Endothelial cell of umbilical vein (primary cell): Measurements from ENCODE around the gene C1QTNF2. TPM values are rescaled to one million over a fixed set of nuclear protein-coding genes. Genes with fewer than 3 reads are reported as not detected.

ENCODE experiments used
- BruUV-seq: library from RNA; stranded (reverse); fragments of 400-500 nt; replicated peaks from 2 replicates; lab custom pipeline; 2021; lab: Mats Ljungman, UMichigan
- CTCF ChIA-PET: fragments of 300-600, 350-600 bp; sonication (Branson Sonifier 250); formaldehyde crosslinking; loops from one replicate; lab custom pipeline; 2021; ENCODE audit warnings: antibody characterized with exemption, inconsistent platforms; lab: Charles Lee
- POLR2A ChIA-PET: fragments of 300-600, 350-600 bp; sonication (Branson Sonifier 250); formaldehyde crosslinking; loops from one replicate; lab custom pipeline; 2021; ENCODE audit warnings: antibody characterized with exemption, inconsistent platforms; lab: Charles Lee
- DNase-seq: peaks from one replicate; pipeline ENCODE4 v3.0.0-alpha.2; 2011; ENCODE audit warnings: low read depth, low spot score
- FAIRE-seq: peaks from 2 replicates; lab custom pipeline; 2011; peaks lifted over from hg19 to GRCh38; lab: Jason Lieb, UNC
- H2AFZ ChIP-seq: 2 replicates; pipeline ENCODE4 v1.6.0; 2012; ENCODE audit warnings: low read depth, low read length, control low read depth, inconsistent platforms
- H3K27ac ChIP-seq: 2 replicates; pipeline ENCODE4 v1.5.1; 2011; ENCODE audit warnings: low read depth, mild to moderate bottlenecking, control low read depth, low read length, moderate library complexity; ENCODE audit not compliant: insufficient read depth
- H3K27me3 ChIP-seq, 2 experiments: 2 replicates each; pipeline versions ENCODE4 v1.6.0 to v1.6.1; 2011; ENCODE audit warnings: low read length in 2 of 2, mixed read lengths in 1 of 2; ENCODE audit not compliant: control insufficient read depth in 2 of 2, insufficient read depth in 2 of 2
- H3K36me3 ChIP-seq, 2 experiments: 2 replicates in 1 of 2; 3 replicates in 1 of 2; pipeline ENCODE4 v1.5.1; 2011; ENCODE audit warnings: low read length in 2 of 2, mild to moderate bottlenecking in 1 of 2, moderate library complexity in 1 of 2; ENCODE audit not compliant: control insufficient read depth in 2 of 2, insufficient read depth in 2 of 2; ENCODE audit errors: extremely low read depth in 1 of 2
- H3K4me1 ChIP-seq: 3 replicates; pipeline ENCODE4 v1.5.1; 2011; ENCODE audit warnings: mild to moderate bottlenecking, low read length; ENCODE audit not compliant: control insufficient read depth, insufficient read depth; ENCODE audit errors: extremely low read depth
- H3K4me2 ChIP-seq: 2 replicates; pipeline ENCODE4 v1.6.1; 2011; ENCODE audit warnings: low read length, control low read depth, mixed read lengths; ENCODE audit not compliant: insufficient read depth
- H3K4me3 ChIP-seq, 3 experiments: fragments of 200-600 bp in 1 of 3; sonication (generic), shearing (Covaris generic) in 1 of 3; replicated peaks in 1 of 3; 2 replicates each; pipeline ENCODE4 v1.5.1; 2011 to 2016; ENCODE audit warnings: control low read depth in 3 of 3, low read length in 3 of 3, mild to moderate bottlenecking in 2 of 3, inconsistent platforms in 1 of 3, low read depth in 1 of 3, moderate library complexity in 1 of 3; ENCODE audit not compliant: insufficient read depth in 1 of 3
- H3K79me2 ChIP-seq: 2 replicates; pipeline ENCODE4 v1.6.0; 2012; ENCODE audit warnings: low read length, inconsistent platforms; ENCODE audit not compliant: control insufficient read depth, insufficient read depth
- H3K9ac ChIP-seq: replicated peaks from 2 replicates; pipeline ENCODE3; 2011; ENCODE audit warnings: low read length, control low read depth; ENCODE audit not compliant: insufficient read depth; ENCODE audit errors: extremely low read depth
- H3K9me1 ChIP-seq: replicated peaks from 3 replicates; pipeline ENCODE4 v1.6.0; 2011; ENCODE audit warnings: mild to moderate bottlenecking, low read length; ENCODE audit not compliant: control insufficient read depth, insufficient read depth; ENCODE audit errors: extremely low read depth
- H3K9me3 ChIP-seq: replicated peaks from 2 replicates; pipeline ENCODE4 v1.5.1; 2012; ENCODE audit warnings: low read length, inconsistent platforms; ENCODE audit not compliant: control insufficient read depth, insufficient read depth
- H4K20me1 ChIP-seq: replicated peaks from 2 replicates; pipeline ENCODE3; 2011; ENCODE audit warnings: mild to moderate bottlenecking, low read length; ENCODE audit not compliant: control insufficient read depth, insufficient read depth; ENCODE audit errors: extremely low read depth
- CTCF ChIP-seq, 2 donors: IDR thresholded peaks; 1 replicate in 1 of 2; 2 replicates in 1 of 2; pipeline ENCODE4 v1.5.1; 2011; ENCODE audit warnings: low read length in 2 of 2, mild to moderate bottlenecking in 2 of 2, moderate library complexity in 2 of 2, control low read depth in 1 of 2, inconsistent platforms in 1 of 2, low read depth in 1 of 2; ENCODE audit not compliant: insufficient read depth in 1 of 2; ENCODE audit errors: extremely low read depth in 1 of 2
- EZH2 ChIP-seq: IDR thresholded peaks from 2 replicates; pipeline ENCODE4 v1.6.1; 2012; ENCODE audit warnings: borderline replicate concordance, low read depth, mild to moderate bottlenecking, moderate library complexity, low read length, inconsistent platforms; ENCODE audit not compliant: severe bottlenecking
- FOS ChIP-seq: IDR thresholded peaks from 2 replicates; pipeline ENCODE4 v1.6.1; 2011; ENCODE audit warnings: mild to moderate bottlenecking, low read length, moderate library complexity, borderline replicate concordance; ENCODE audit not compliant: insufficient read depth
- GATA2 ChIP-seq: IDR thresholded peaks from 2 replicates; pipeline ENCODE4 v1.7.0; 2011; ENCODE audit warnings: low read depth, mild to moderate bottlenecking, moderate library complexity, mixed read lengths, low read length; ENCODE audit not compliant: insufficient read length, insufficient read depth
- JUN ChIP-seq: IDR thresholded peaks from 2 replicates; pipeline ENCODE4 v1.6.1; 2011; ENCODE audit warnings: borderline replicate concordance, low read depth; ENCODE audit not compliant: insufficient read length, insufficient read depth
- MAX ChIP-seq: IDR thresholded peaks from 2 replicates; pipeline ENCODE4 v1.6.1; 2011; ENCODE audit not compliant: insufficient read depth, insufficient read length
- MYC ChIP-seq: IDR thresholded peaks from one replicate; pipeline ENCODE4 v1.6.1; 2011; ENCODE audit warnings: mild to moderate bottlenecking, low read depth, low read length
- POLR2A ChIP-seq: IDR thresholded peaks from 2 replicates; pipeline ENCODE4 v1.6.1; 2012; ENCODE audit warnings: low read depth, mild to moderate bottlenecking, control low read depth, low read length
- POLR2AphosphoS5 ChIP-seq: IDR thresholded peaks from 2 replicates; pipeline ENCODE4 v1.6.1; 2012; ENCODE audit warnings: low read depth, mild to moderate bottlenecking, control low read depth, low read length, moderate library complexity; ENCODE audit not compliant: insufficient read depth
- dilution Hi-C: fragments of 300-500 bp; cut with MboI; formaldehyde crosslinking; loops from one replicate; pipeline ENCODE4 v1.15.0; 2019; ENCODE audit warnings: low sequenced_read_pairs; ENCODE audit not compliant: extremely low pct_ligation_motif_present
- intact Hi-C: fragments of 100-400 bp; cut with micrococcal nuclease; formaldehyde crosslinking; loops from one replicate; pipeline ENCODE4 v1.10.0; 2022
- polyA plus RNA-seq, 4 experiments: library from polyadenylated mRNA; depleted of rRNA in 3 of 4; stranded (reverse) in 3 of 4; unstranded in 1 of 4; fragments of >200 nt; gene quantifications; 2 replicates each; pipeline versions ENCODE4 v1.2.1 to v1.2.3, GENCODE V29; 2011 to 2012; ENCODE audit warnings: missing spikeins in 1 of 4
- total RNA-seq: library from RNA; stranded (reverse); gene quantifications from 2 replicates; pipeline ENCODE4 v1.2.3, GENCODE V29; 2021

Gene C1QTNF2
- total and polyA plus RNA-seq, 2 donors (not counting 3 experiments of a cell fraction or from before 2014, with no cell fraction given): 0.52 to 0.53 TPM

DNA sequence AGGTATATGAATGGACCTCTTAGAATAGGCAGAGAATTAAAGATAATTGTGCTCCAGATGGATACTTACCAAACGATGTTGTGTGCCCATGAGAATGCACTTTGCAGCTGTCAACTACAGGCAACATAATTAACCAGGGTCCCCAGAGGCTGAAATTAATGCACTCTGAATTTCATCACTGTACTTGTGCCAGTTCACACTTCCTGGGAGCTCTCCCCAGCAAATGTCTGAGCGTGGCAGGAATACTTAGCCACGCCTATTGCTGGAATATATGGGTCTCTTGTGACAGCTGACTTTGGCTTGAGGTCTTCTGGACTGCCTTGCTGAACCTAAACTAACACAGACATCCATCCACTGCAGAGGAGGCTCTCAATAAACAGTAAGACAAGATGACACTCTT is 11.9 kb upstream of the C1QTNF2 start:
- intact Hi-C loops: no loop called here
- H3K4me2 ChIP-seq: no peak overlapping the region
- H3K27ac ChIP-seq: no peak overlapping the region
- dilution Hi-C loops: no loop called here
- H3K27me3 ChIP-seq: peaks cover 16 to 19% of the 10 kb centered on the region in 2 experiments
- H3K9me3 ChIP-seq: no peaks in the 10 kb centered on the region
- no peaks in the 10 kb centered on the region for H3K4me1 ChIP-seq
- TF ChIP-seq MYC: no peak
- no peak for TF ChIP-seq GATA2
- TF ChIP-seq FOS: no peak
- TF ChIP-seq POLR2A: no peak
- TF ChIP-seq POLR2AphosphoS5: no peak
- no peak for TF ChIP-seq MAX
- no peak for TF ChIP-seq JUN
- TF ChIP-seq CTCF (IDR thresholded peaks at IDR 0.05; ENCODE audit: extremely low read depth in 1 of 2, insufficient read depth in 1 of 2, low read depth in 1 of 2, low read length in 2 of 2): no peak
- TF ChIP-seq EZH2: no peak
- H3K4me3 ChIP-seq: no peak overlapping the region
- ChIA-PET CTCF (no interaction called here), POLR2A (no interaction called here)
- H3K9ac ChIP-seq: no peak overlapping the region
- no TSS peak for BruUV-seq
- DNase-seq (no peak), FAIRE-seq (no peak)
- H3K9me1 ChIP-seq: no peaks in the 10 kb centered on the region
- H2AFZ ChIP-seq: no peak overlapping the region
- no peaks in the 10 kb centered on the region for H3K79me2 ChIP-seq
- no peaks in the 10 kb centered on the region for H3K36me3 ChIP-seq
- no peaks in the 10 kb centered on the region for H4K20me1 ChIP-seq
